ENCODE measurements around the gene ARID1B. TPM values are rescaled to one million over a fixed set of nuclear protein-coding genes. Genes with fewer than 3 reads are reported as not detected.

The ARID1B gene
- total and polyA plus RNA-seq, 2 experiments from 2014 or later = 32.9 to 67.0 TPM

DNA sequence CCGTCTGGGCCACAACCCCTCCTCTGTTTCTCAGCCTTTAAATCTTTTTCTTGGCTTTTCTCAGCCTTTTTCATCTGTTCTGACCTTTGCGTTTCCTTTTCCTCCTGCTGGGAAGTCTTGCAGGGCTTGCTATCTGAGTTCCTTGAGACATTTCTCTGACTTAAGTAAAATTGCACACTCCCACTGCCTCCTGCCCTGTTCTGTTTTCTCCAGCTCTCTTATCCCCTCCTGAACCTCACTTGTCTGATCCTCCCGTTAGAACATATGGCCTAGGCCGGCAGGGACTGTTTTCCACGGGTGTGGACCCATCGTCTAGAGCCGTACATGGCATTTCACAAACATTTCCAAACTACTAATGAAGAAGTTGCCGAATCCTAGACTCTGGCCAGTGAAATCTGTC, 63.0 kb downstream of the ARID1B start:
- H3K36me3 ChIP-seq (replicated peaks; ENCODE audit: insufficient read depth, low read depth) = no peaks in the 10 kb centered on the region
- no peaks in the 10 kb centered on the region for H3K9me3 ChIP-seq (ENCODE audit: low read depth)
- peaks cover 99% of the 10 kb centered on the region for H3K79me2 ChIP-seq
- H2AFZ ChIP-seq = no peak overlapping the region
- H3K4me3 ChIP-seq = no peak overlapping the region
- H3K4me2 ChIP-seq = peak overlapping the region; percentile 25
- peaks cover 23% of the 10 kb centered on the region for H3K4me1 ChIP-seq (ENCODE audit: insufficient read depth)
- H3K9me2 ChIP-seq (replicated peaks; ENCODE audit: insufficient read depth) = no peaks in the 10 kb centered on the region
- no peaks in the 10 kb centered on the region for H3K27me3 ChIP-seq
- 50% methylated on average over 8 of the region's 8 CpGs for WGBS (ENCODE audit: low lambda C conversion rate, missing lambda C conversion rate)
- H4K20me1 ChIP-seq (ENCODE audit: insufficient read depth, poor library complexity, severe bottlenecking) = peaks cover 48% of the 10 kb centered on the region
- peak overlapping the region; percentile 54 for H3K27ac ChIP-seq
- TF ChIP-seq EZH2phosphoT487 (IDR thresholded peaks at IDR 0.05; ENCODE audit: low read depth, severe bottlenecking, unreplicated experiment) (no peak), CTCF (IDR thresholded peaks at IDR 0.05; ENCODE audit: poor library complexity) (no peak), EZH2 (IDR thresholded peaks at IDR 0.05; ENCODE audit: borderline replicate concordance) (no peak)
- DNase-seq (ENCODE audit: low spot score) = no peak

DNA sequence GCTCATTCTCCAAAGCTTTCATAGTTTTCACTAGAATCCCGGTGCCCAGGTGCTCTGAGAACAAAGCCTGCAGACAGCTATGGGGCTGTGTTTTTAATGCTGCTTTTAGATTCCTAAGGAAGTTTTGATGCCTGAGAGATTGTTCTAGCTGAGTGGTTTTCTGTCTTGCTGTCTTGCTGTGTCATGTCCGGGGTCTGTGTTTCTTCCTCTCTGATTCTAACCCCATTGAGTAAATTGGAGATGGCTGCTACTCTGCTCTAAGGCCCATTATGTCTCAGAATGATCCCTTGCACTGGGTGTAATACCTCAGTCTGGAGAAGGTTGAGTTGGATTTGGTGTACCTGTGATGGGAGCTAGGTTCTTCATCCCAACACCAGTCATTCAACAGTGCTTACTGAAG, 63.4 kb downstream of the ARID1B start:
- Histone ChIP-seq H3K9me3 (ENCODE audit: low read depth) (no peaks in the 10 kb centered on the region), H3K36me3 (replicated peaks; ENCODE audit: insufficient read depth, low read depth) (no peaks in the 10 kb centered on the region), H2AFZ (no peak overlapping the region), H3K4me2 (peak overlapping the region; percentile 25), H4K20me1 (ENCODE audit: insufficient read depth, poor library complexity, severe bottlenecking) (peaks cover 53% of the 10 kb centered on the region), H3K4me3 (no peak overlapping the region), H3K79me2 (peaks cover 99% of the 10 kb centered on the region), H3K4me1 (ENCODE audit: insufficient read depth) (peaks cover 28% of the 10 kb centered on the region), H3K27me3 (no peaks in the 10 kb centered on the region), H3K9me2 (replicated peaks; ENCODE audit: insufficient read depth) (no peaks in the 10 kb centered on the region), H3K27ac (peak overlapping the region; percentile 54)
- no peak for DNase-seq (ENCODE audit: low spot score)
- TF ChIP-seq CTCF (IDR thresholded peaks at IDR 0.05; ENCODE audit: poor library complexity) (no peak), EZH2phosphoT487 (IDR thresholded peaks at IDR 0.05; ENCODE audit: low read depth, severe bottlenecking, unreplicated experiment) (no peak)
- WGBS (ENCODE audit: low lambda C conversion rate, missing lambda C conversion rate) = 44% methylated on average over 2 of the region's 2 CpGs

- H3K79me2 ChIP-seq = peaks cover 99% of the 10 kb centered on the region
- no peak for TF ChIP-seq CTCF (IDR thresholded peaks at IDR 0.05; ENCODE audit: poor library complexity)
- TF ChIP-seq EZH2phosphoT487 (IDR thresholded peaks at IDR 0.05; ENCODE audit: low read depth, severe bottlenecking, unreplicated experiment) = no peak
- no peak for TF ChIP-seq EZH2 (IDR thresholded peaks at IDR 0.05; ENCODE audit: borderline replicate concordance)
- no peak for DNase-seq (ENCODE audit: low spot score)
- peaks cover 29% of the 10 kb centered on the region for H3K4me1 ChIP-seq (ENCODE audit: insufficient read depth)
- H3K27me3 ChIP-seq = no peaks in the 10 kb centered on the region
- H3K4me2 ChIP-seq = no peak overlapping the region
- H3K9me2 ChIP-seq (replicated peaks; ENCODE audit: insufficient read depth) = no peaks in the 10 kb centered on the region
- H2AFZ ChIP-seq = no peak overlapping the region
- no peak overlapping the region for H3K4me3 ChIP-seq
- H3K36me3 ChIP-seq (replicated peaks; ENCODE audit: insufficient read depth, low read depth) = no peaks in the 10 kb centered on the region
- WGBS (ENCODE audit: low lambda C conversion rate, missing lambda C conversion rate) = 97% methylated on average over 3 of the region's 3 CpGs
- H3K9me3 ChIP-seq (ENCODE audit: low read depth) = no peaks in the 10 kb centered on the region
- peak overlapping the region; percentile 8 for H3K27ac ChIP-seq
- peaks cover 55% of the 10 kb centered on the region for H4K20me1 ChIP-seq (ENCODE audit: insufficient read depth, poor library complexity, severe bottlenecking)
Measured at GRCh38 chr6:156841508-156841907, 64.3 kb downstream of the ARID1B start.
